ENCODE results near the gene CYP20A1.
"Not testable (repeated sequence)": the region's sequence is repeated elsewhere in the genome, so short reads cannot be mapped to it uniquely, and the experiment has no call there.

CYP20A1 gene

DNA sequence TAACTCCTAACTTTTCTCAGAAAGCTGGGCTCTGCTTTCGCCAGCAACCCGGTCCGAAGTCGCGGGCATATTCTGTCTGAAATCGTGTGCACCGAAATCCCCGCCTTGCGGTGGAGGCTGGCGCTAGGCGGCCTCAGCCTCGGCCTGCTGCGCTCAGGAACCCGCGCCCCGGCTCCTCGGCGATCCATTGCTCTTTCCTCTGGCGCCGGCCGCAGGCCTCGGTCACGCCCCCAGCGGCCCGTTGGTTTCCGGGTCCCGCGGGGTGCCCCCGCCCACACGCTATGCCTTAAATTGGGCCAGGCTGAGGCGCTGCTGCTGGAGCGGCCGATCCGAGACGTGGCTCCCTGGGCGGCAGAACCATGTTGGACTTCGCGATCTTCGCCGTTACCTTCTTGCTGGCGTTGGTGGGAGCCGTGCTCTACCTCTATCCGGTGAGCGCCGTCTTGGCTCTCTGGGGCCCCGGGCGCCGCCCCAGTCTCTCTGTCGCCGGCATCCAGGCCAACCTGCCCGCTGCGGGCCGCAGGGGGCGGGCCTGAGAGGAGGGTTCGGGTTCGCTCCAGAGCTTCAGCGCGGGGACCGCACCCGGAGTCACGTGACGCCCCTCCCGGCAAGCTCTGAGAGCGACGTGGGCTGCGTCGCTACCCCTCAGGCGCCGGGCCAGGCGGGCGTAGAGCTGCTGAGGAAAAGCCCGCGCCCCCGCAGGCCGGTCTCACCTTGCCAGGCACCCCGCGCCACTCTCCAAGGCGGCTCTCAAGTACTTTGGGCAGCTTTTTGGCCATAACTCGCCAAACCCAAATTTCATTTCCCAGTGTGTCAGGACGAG is at the start of gene CYP20A1:
Gene CYP20A1 (plus strand): TSS at position 315 of the 823 bp plus-strand sequence. CDS start 45 bp downstream, at position 360.
- peak; percentile 96 for DNase-seq

GRCh38 chr2:203190547-203190946 is 48.3 kb upstream of the CYP20A1 start:
- DNase-seq: not testable (repeated sequence)

GRCh38 chr2:203191026-203191425 is 47.8 kb upstream of the CYP20A1 start:
- DNase-seq: not testable (repeated sequence)

DNA sequence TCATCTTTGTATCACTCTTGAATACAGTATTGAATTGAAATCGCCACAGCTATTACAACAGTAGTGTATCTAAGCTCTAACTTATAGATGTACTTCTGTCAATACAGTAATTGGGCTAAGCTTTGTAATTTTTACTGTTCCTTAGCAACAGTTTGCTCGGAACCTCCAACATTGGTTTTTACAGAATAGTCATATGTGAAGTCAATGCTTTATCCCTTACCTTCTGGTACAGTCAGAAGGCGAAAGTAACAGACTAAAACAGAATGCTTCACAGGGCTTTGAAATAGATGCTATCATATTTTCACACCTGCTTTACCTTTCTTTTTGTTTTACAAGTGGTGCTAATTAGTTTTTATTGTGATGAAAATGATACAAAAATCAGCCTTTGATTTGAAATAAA is 46.9 kb upstream of the CYP20A1 start:
- DNase-seq: no peak

GRCh38 chr2:203195331-203196036 is 43.3 kb upstream of the CYP20A1 start:
- DNase-seq: no peak

DNA sequence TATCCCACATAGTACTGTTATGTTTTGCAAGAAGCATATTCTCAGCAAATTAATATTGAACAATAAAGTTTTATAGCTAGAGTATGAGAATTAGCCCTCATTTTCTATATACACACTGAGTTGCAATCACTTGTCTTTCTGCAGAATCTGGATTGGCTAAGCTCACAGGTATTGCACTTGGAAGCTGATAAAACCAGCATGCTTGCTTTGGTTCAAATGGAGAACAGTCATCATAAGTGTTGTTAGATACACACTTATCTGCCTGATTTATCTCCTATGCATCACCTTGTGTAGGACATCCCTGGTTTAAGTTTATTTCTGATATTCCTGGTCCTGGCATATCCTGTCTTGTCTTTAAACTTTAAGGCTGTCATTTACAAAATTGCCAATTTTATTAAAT is 38.0 kb upstream of the CYP20A1 start:
- DNase-seq: no peak

DNA sequence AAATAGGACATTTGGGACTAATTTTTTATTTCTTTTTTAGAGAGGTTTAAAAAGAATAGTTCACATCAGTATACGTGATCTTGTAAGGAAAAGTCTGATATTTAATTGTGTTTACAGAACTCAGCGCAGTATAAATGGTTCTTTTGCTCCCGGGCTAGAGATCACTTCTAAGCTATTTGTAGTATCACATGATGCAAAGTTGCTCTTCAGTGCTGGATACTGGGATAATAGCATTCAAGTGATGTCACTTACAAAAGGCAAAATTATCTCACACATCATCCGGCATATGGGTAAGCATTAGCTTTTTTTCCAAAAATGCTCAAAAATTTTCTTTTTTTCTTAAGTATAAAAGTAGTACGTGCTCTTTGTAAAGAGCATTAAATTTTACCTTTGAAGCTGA is 37.4 kb upstream of the CYP20A1 start:
- DNase-seq: no peak

DNA sequence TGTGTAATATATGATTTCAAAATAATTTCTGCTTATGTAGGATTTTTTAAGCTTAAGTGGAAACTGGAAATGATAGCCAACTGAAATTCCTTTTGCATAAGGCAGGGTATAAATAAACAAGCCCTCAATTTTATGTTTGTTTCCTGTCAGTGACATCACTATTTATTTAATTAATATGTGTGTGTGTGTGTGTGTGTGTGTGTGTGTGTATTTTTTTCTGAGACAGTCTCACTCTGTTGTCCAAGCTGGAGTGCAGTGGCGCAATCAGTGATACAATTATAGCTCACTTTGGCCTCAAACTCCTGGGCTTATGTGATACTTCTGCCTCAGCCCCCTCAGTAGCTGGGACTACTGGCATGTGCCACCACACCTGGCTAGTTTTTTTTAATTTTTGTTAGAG is 29.3 kb upstream of the CYP20A1 start:
- DNase-seq: no peak

DNA sequence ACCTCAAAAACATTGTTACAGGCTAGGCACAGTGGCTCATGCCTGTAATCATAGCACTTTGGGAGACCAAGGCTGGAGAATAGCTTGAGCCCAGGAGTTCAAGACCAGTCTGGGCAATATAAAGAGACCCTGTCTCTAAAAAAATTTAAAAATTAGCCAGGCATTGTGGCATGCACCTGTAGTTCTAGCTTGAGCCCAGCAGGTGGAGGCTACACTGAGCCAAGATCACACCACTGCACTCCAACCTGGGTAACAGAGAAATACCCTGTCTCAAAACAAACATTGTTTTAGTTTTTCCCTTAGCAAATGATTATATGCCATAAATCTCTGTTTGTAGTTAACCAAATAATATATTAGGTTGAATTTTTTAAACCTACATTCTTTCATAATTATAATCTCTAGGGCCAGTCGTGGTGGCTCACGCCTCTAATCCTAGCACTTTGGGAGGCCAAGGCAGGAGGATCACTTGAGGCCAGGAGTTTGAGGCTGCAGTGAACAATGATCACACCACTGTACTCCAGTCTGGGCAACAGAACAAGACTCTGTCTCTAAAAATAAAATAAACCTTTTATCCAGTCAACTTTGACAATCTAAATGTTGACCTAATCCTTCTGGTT is 13.3 kb upstream of the CYP20A1 start:
- DNase-seq: peak; percentile 19

DNA sequence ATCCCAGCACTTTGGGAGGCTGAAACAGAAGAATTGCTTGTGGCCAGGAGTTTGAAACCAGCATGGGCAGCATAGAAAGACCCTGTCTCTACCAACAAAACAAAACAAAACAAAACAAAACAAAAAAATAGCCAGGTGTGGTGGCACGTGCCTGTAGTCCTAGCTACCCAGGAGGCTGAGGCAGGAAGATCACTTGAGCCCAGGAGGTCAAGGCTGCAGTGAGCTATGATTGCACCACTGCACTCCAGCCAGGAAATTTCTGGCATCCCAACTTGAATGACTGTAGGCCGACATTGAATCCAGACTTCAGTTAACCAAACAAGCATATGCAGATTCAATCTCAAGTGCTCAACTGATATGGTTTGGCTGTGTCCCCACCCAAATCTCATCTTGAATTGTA is 9.1 kb upstream of the CYP20A1 start:
- not testable (repeated sequence) for DNase-seq

- no peak for DNase-seq
These were observed 1.2 kb upstream of the CYP20A1 start for GRCh38 chr2:203237346-203238238.

- DNase-seq: no peak
These were observed 520 bp upstream of the CYP20A1 start for GRCh38 chr2:203238292-203238703.

- no peak for DNase-seq
These were observed 1.7 kb downstream of the CYP20A1 start for GRCh38 chr2:203240491-203240890.

GRCh38 chr2:203242518-203242917 is 3.7 kb downstream of the CYP20A1 start:
- no peak for DNase-seq

- no peak for DNase-seq
These were observed 7.8 kb downstream of the CYP20A1 start for GRCh38 chr2:203246646-203247045.

GRCh38 chr2:203252818-203253217 is 14.0 kb downstream of the CYP20A1 start:
- DNase-seq: no peak

DNA sequence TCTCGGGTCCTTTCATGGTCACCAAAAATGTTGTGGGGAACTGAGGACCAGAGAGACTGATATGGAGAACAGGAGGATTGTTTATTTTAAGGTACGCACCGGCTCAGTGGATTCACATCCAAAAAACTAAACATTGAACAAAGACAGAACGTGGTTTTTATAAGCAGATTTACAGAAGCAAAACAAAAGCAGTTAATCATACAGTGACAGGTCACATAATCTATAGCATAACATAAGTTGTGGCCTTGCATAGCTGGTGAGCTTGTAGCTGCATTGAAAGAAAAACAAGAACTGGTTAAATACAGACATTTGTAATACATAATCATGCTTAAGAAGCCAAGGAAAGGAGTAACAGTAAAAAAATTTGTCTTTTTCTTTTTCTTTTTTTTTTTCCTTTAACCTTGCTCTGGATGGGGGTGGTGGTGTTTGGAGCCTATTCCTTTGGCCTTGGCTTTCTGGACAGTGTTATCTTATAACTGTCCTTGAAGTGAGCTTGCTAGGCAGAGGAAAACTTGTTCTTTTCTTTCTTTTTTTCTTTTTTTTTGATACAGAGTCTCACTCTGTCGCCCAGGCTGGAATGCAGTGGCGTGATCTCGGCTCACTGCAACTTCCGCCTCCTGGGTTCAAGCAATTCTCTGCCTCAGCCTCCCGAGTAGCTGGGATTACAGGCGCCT is 14.7 kb downstream of the CYP20A1 start:
- not testable (repeated sequence) for DNase-seq

DNA sequence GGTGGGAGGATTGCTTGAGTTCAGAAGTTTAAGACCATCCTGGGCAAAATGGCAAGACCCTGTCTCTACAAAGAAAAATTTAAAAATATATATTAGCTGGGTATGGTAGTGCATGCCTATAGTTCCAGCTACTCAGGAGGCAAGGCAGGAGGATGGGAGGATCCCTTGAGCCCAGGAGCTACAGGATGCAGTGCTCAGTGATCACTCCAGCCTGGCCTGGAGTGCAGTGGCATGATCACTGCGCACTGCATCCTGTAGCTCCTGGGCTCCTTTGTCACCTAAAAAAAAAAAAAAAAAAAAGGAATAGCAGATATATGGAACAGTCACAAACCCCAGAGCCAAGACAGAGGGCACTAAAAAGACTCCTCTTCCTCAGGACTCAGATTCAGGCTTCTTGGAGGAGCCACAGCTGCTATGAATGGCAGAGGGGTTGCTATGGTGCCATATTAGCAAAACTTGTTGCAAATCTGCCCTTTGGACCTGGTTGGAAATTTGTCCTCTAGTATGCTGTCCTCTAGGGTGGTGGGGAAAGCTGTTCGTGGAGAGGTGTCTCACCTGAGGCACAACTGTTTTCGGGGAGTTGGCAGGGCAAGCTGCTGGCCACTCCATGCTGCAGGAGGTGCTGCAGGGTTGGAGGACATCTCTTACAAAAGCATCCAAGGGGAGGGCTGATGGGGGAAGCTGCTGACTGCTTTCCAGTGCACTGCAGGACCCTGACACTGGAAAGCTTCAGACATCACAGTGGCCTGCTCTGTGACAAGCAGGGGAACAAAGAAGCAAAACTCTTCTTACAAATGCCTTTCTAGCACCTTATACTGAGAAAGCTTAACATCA is 22.7 kb downstream of the CYP20A1 start:
- no peak for DNase-seq

DNA sequence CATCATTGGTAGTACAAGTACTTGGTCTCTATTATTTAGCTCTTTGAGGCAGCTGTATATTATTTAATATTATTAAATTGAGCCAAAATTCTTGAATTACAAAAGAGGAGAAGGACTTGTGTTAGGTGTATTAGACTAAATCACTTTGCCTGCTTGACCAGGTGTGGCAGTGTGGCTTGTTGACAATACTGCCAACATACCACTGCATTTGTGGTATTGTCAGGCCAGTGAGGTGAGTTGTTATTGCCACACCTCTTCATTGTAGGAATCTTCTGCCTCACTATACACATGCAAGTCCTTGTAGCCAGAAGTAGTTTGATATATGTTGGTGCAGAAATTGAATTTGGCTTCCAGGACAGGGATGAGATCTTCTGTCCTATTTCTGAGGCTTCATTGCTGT is 40.5 kb downstream of the CYP20A1 start:
- no peak for DNase-seq

- no peak for DNase-seq
These were observed 41.7 kb downstream of the CYP20A1 start for GRCh38 chr2:203280428-203281064.

- no peak for DNase-seq
These were observed 43.3 kb downstream of the CYP20A1 start for GRCh38 chr2:203282101-203282500.

Measured in stimulated activated CD4-positive, alpha-beta T cell treated with anti-CD3 and anti-CD28 coated beads, Interleukin-12 subunit alpha, Interleukin-12 subunit beta, amount 100 ng/mL, for 4 hours (primary cell).